Hematopoietic multipotent progenitor cell treated with erythropoietin and hydrocortisone succinate and interleukin-3 and kit ligand, for 17 days (in vitro differentiated cells): Measurements from ENCODE around the gene NAV2.
"Not testable (repeated sequence)": the region's sequence is repeated elsewhere in the genome, so short reads cannot be mapped to it uniquely, and the experiment has no call there.

Source experiments
- DNase-seq: peaks from one replicate; pipeline ENCODE4 v3.0.0-alpha.2; 2015; ENCODE audit warnings: low spot score

NAV2 gene

DNA sequence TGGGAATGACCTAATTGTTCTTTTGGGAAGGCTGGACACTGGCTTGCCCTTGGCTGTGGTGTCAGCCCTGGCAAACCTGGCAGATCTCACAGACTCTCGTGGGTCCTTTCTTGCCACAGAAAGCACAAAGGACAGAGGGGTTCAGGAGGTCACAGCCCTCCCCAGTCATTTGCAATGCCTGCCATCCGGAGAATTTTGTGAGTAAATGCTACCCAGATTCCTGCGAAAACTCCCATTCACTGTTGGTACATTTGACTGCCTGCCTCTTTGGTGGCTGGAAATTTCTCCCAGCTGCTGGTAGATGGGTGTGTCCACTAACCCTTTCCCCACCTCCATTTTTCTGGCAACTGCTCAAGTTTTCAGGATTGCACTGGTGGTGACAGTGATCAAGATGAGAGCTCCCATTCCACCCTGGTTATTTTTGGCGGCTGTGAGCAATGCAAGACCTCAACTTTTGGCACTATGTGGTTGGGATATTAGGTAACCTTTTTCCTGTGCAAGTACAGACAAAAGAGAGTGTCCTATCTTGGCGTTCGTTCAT, 155.7 kb downstream of the NAV2 start:
- no peak for DNase-seq

- DNase-seq = no peak
These were observed 156.2 kb downstream of the NAV2 start for GRCh38 chr11:19868871-19869270.

DNA sequence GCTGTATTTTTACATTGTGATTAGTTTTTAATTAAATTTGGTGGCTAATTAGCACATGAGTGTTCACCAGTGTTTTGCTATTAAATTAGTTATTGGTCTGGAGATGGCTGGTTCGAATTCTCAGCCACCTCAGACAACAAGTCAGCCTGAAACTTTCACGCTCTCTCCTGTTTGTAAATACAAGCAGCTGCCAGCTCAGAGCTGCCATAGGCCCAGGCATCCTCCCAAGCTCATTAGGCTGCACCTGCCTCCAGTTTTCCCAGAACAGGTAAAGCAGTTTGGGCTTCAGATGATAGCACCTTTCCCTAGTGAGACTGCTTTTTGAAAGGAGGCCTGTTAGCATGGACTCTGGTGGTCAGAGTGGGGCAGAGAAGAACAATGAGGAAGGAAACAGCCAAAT, 156.8 kb downstream of the NAV2 start:
- no peak for DNase-seq

- no peak for DNase-seq
These were observed 157.4 kb downstream of the NAV2 start for GRCh38 chr11:19869946-19870589.

DNA sequence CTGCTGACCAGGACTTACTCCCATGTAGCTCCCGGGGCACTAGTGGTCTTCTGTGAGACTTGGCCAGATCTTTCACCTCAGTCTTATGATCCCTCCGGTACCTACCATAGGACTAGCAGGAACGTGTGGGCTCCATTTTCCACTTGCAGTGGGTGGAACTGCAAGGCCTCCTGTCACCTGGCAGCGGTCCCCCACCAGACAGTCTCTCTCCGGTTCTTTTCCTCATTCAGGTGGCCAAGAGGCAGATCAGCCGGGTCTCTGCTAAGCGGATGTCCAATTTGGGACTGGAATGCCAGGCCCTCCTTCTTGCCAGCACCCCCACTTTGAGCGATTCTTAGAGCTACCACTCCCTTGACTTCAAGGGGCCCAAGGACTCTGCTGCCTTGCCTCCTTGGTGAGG, 158.9 kb downstream of the NAV2 start:
- DNase-seq = no peak

DNA sequence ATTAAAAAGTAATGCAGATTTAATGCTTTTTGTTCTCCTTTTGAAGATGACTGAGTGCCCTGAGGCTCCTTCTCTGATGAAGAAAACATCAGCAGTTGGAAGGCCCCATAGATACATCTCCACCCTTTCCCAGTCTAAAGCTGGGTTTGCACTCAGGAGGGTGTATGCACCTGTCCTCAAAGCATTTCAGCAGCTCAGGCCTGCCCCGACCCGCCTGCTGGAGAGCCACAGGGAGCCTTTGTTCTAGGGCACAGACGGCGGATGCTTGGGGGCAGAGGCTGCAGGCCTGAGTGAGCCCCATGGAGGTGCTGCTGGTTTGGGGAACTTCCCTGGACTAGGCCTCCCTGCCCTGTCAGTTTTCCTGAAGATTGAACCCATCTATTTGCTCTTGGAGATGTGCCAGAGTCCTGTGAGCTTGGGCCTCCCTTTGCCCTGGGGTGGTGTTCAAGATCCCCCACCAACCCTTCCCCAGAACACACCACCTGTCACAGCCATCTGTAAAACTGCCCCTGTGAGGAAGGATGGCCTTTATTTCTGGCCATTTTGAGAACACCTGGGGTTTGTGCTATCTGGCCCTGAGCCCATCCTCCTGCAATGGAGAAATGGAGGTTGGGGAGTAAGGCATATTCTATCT, 160.0 kb downstream of the NAV2 start:
- DNase-seq = no peak

- no peak for DNase-seq
These were observed 161.1 kb downstream of the NAV2 start for GRCh38 chr11:19873730-19874129.

GRCh38 chr11:19874266-19874665, 161.6 kb downstream of the NAV2 start:
- DNase-seq = no peak

- no peak for DNase-seq
These were observed 164.1 kb downstream of the NAV2 start for GRCh38 chr11:19876750-19877149.

- DNase-seq = no peak
These were observed 165.9 kb downstream of the NAV2 start for GRCh38 chr11:19878520-19878919.

DNA sequence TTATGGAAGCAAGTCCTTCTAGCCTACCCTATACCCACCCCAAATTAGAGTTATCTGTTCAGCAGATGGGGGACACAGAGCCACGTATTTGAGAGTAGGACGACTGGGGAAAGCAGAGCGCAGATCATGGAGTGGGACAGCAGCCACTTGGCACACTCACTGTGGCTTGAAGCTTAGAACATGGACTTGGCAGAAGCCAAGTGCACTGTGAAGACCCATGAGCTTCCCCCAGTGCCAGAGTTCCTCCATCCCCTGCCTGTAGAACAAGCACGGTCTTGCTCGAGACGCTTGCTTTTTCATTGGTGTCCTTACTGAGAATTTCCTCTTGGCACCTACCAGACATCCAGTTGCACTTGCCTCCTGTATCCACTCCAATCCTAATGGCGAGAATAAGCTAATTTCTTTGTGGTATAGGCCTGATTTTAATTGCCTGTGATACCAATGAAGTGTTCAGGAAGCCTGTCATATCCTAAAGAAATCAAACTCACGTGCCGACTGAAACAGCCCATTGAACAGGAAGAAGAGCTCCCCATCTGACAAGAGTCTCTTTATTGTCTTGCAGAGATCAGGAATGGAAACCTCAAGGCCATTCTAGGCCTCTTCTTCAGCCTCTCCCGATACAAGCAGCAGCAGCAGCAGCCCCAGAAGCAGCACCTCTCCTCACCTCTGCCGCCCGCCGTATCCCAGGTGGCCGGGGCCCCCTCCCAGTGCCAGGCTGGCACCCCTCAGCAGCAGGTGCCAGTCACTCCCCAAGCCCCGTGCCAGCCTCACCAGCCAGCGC, 166.9 kb downstream of the NAV2 start:
- no peak for DNase-seq

- no peak for DNase-seq
These were observed 167.4 kb downstream of the NAV2 start for GRCh38 chr11:19880088-19880345.

GRCh38 chr11:19881177-19881576, 168.5 kb downstream of the NAV2 start:
- DNase-seq = no peak

GRCh38 chr11:19882356-19882755, 169.7 kb downstream of the NAV2 start:
- no peak for DNase-seq

GRCh38 chr11:19886498-19886897, 173.9 kb downstream of the NAV2 start:
- no peak for DNase-seq

DNA sequence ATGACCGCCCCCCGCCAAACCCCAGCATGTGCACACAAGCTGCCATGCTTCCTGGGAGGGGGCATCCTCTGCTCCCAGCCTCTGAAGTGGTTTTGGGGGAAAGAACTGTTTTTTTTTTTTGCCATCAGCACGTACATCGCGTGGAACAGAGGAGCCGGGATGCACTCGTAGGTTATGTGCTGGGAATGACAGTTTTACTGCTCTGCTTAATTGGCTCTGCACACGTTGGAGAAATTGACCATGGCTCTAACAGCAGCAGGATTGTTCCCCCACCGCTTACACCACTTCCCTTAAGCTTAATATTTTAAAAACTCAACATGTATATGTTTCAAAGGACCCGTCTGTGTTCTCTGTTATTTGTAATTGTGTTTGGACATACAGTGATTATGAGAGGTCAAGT, 175.2 kb downstream of the NAV2 start:
- no peak for DNase-seq

DNA sequence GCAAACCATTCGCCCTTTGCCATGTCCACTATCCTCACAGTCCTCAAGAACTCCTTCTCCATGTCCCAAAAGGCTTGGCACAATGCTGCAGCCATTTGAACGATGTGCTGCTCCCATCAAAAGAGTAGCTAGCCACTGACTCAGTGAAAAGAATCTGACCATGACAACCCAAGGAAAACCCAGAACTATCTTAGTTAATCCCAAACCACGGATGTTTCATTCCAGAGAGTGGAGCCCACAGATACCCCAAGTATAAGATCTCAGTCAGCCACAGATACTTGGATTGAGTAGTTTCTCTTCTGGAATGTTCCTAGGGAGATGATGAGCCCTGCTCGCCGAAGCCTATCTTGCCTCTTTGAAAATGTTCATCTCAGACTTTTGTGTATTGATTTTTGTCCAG, 176.9 kb downstream of the NAV2 start:
- no peak for DNase-seq

GRCh38 chr11:19890308-19890707, 177.7 kb downstream of the NAV2 start:
- no peak for DNase-seq

- DNase-seq = no peak
These were observed 178.4 kb downstream of the NAV2 start for GRCh38 chr11:19891022-19891421.

DNA sequence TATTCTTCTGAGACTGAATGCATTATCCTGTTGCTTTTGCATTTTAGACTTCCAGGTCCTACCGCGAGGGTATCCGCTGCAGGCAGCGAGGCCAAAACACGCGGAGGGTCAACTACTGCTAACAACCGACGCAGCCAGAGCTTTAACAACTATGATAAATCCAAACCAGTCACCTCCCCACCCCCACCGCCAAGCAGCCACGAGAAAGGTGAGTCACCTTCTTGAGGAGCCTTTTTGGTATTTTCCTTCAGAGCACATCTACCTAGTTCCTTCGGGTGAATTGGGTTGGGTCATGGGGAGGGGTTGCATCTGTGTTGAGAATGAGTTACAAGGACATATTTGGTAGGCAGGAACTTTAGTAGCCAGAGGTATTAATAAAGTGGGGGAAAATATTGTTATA, 179.8 kb downstream of the NAV2 start:
- DNase-seq = no peak

GRCh38 chr11:19892876-19893275, 180.2 kb downstream of the NAV2 start:
- DNase-seq = no peak

GRCh38 chr11:19894404-19894803, 181.8 kb downstream of the NAV2 start:
- DNase-seq = no peak

- not testable (repeated sequence) for DNase-seq
These were observed 182.4 kb downstream of the NAV2 start for GRCh38 chr11:19895037-19895436.
